T-cell (primary cell): Measurements from ENCODE around the gene REEP2. TPM values are rescaled to one million over a fixed set of nuclear protein-coding genes. Genes with fewer than 3 reads are reported as not detected.

Experiments
- ATAC-seq, 4 experiments: fragments of 200-7000 bp in 3 of 4; fragments of 150-1000 bp in 1 of 4; cut with Tn5 transposase; replicated peaks in 1 of 4; 1 replicate in 3 of 4; 2 replicates in 1 of 4; pipeline ENCODE4 v1.10.0; 2021; ENCODE audit warnings: moderate library complexity in 3 of 4, mild to moderate bottlenecking in 2 of 4, moderate number of reproducible peaks in 1 of 4
- CTCF ChIA-PET, 2 donors: fragments of 300-600 bp; sonication (Branson Sonifier 250); formaldehyde crosslinking; loops; one replicate each; lab custom pipeline; 2022; ENCODE audit warnings: antibody characterized with exemption in 2 of 2; lab: Charles Lee
- POLR2A ChIA-PET, 2 donors: fragments of 300-600 bp; sonication (Branson Sonifier 250); formaldehyde crosslinking; loops; one replicate each; lab custom pipeline; 2022; ENCODE audit warnings: antibody characterized with exemption in 2 of 2; lab: Charles Lee
- DNase-seq, 35 experiments: peaks; one replicate each; pipeline versions ENCODE4 v3.0.0 to v3.0.0-alpha.2; 2013 to 2023
- H3K27ac ChIP-seq: one replicate; pipeline ENCODE4 v1.5.1; 2013; ENCODE audit warnings: low read length
- H3K27me3 ChIP-seq, 2 experiments: replicated peaks in 1 of 2; 1 replicate in 1 of 2; 2 replicates in 1 of 2; pipeline versions ENCODE4 v1.6.1 to v1.7.0; 2013; ENCODE audit warnings: low read length in 1 of 2, mixed read lengths in 1 of 2; ENCODE audit not compliant: control insufficient read depth in 2 of 2, insufficient read depth in 2 of 2; ENCODE audit errors: extremely low read depth in 1 of 2
- H3K36me3 ChIP-seq, 2 donors: 1 replicate in 1 of 2; 2 replicates in 1 of 2; pipeline versions ENCODE4 v1.6.1 to v1.7.0; 2013; ENCODE audit warnings: low read length in 1 of 2; ENCODE audit not compliant: control insufficient read depth in 2 of 2, insufficient read depth in 1 of 2; ENCODE audit errors: extremely low read depth in 1 of 2
- H3K4me1 ChIP-seq, 2 experiments: 1 replicate in 1 of 2; 2 replicates in 1 of 2; pipeline versions ENCODE4 v1.6.1 to v1.7.0; 2013; ENCODE audit warnings: low read length in 2 of 2, mixed read lengths in 1 of 2; ENCODE audit not compliant: insufficient read depth in 2 of 2, control insufficient read depth in 1 of 2; ENCODE audit errors: extremely low read depth in 1 of 2
- H3K4me3 ChIP-seq, 2 donors: 1 replicate in 1 of 2; 2 replicates in 1 of 2; pipeline versions ENCODE4 v1.5.1 to v1.7.0; 2013; ENCODE audit warnings: mild to moderate bottlenecking in 2 of 2, low read length in 1 of 2, moderate library complexity in 1 of 2; ENCODE audit not compliant: control insufficient read depth in 1 of 2; ENCODE audit errors: extremely low read depth in 1 of 2
- H3K9me3 ChIP-seq: 2 replicates; pipeline ENCODE4 v1.7.0; 2013
- H3K27ac Mint-ChIP-seq, 2 donors: one replicate each; pipeline ENCODE4 v1.8.0; 2020 to 2021; ENCODE audit warnings: mild to moderate bottlenecking in 2 of 2, mixed read lengths in 2 of 2
- H3K27me3 Mint-ChIP-seq, 2 donors: one replicate each; pipeline ENCODE4 v1.8.0; 2021 to 2022; ENCODE audit warnings: mixed read lengths in 2 of 2
- H3K36me3 Mint-ChIP-seq: one replicate; pipeline ENCODE4 v1.8.0; 2021; ENCODE audit warnings: mixed read lengths
- H3K4me1 Mint-ChIP-seq, 3 donors: one replicate each; pipeline ENCODE4 v1.8.0; 2020 to 2022; ENCODE audit warnings: mixed read lengths in 3 of 3, mild to moderate bottlenecking in 1 of 3
- H3K4me3 Mint-ChIP-seq, 3 donors: one replicate each; pipeline ENCODE4 v1.8.0; 2020 to 2022; ENCODE audit warnings: mild to moderate bottlenecking in 3 of 3, mixed read lengths in 3 of 3, moderate library complexity in 3 of 3
- H3K9me3 Mint-ChIP-seq, 3 donors: one replicate each; pipeline ENCODE4 v1.8.0; 2020 to 2022; ENCODE audit warnings: mixed read lengths in 3 of 3
- WGBS: methylation state at CpG from one replicate; pipeline ENCODE4 v1.1.5; 2013; ENCODE audit warnings: missing lambda C conversion rate; ENCODE audit not compliant: insufficient coverage; 5-methylcytosine and 5-hydroxymethylcytosine counted together
- total RNA-seq, 35 experiments: library from RNA in 6 of 35; stranded (reverse) in 6 of 35; fragments of 120-200 nt in 1 of 35; gene quantifications; one replicate each; pipeline versions ENCODE4 v1.2.1 to v1.2.4 and lab custom pipeline; 2013 to 2026

Gene REEP2
- total RNA-seq, 5 donors from 2014 or later (not counting 1 experiment from before 2014, with no cell fraction given), result 0.18 to 0.61 (median 0.42) TPM

DNA sequence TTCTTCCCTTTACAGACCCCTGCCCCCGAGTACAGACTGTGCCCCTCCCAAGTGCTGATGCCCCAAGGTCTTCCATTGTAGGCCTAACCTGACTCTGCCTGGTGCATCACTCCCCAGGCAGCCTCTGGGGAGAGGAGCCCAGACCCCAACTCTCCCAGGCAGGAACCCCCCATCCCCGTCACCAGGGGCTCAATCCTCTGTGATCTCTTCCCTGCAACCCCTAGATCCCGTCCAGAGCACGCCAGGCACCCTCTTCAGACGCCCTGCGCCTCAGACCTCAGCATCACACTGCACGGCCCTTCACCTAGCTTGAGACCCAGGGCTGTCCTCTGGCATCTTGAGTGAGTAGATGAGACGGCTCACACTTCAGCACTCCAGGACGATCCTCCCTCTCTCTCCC lies 20.0 kb downstream of the REEP2 start:
- peak overlapping the region; percentile 87 to 96 for H3K27ac Mint-ChIP-seq
- peaks cover 0 to 4% of the 10 kb centered on the region in 2 donors for H3K36me3 ChIP-seq
- H3K4me3 ChIP-seq, result no peak overlapping the region
- DNase-seq, result no peak
- WGBS, result 80% methylated on average over 8 of the region's 9 CpGs
- CTCF ChIA-PET, result interaction anchor here in 1 of 2 donors (0.6 kb wide), 1 partner anchor 34 kb away, joined by 6 read pairs; no protein-coding TSS in a partner anchor
- POLR2A ChIA-PET, result interaction anchor here in 1 of 2 donors (0.5 kb wide), 1 partner anchor 884 kb away, joined by 3 read pairs; no protein-coding TSS in a partner anchor
- peak overlapping the region; percentile 65 for H3K27ac ChIP-seq
- H3K9me3 Mint-ChIP-seq, result no peaks in the 10 kb centered on the region
- peak overlapping the region in 2 of 3 donors; percentile 36 to 71 for H3K4me3 Mint-ChIP-seq
- H3K4me1 Mint-ChIP-seq, result peaks cover 34 to 42% (median 37%) of the 10 kb centered on the region in 3 donors
- no peaks in the 10 kb centered on the region for H3K27me3 Mint-ChIP-seq
- H3K9me3 ChIP-seq, result no peaks in the 10 kb centered on the region
- no peak for ATAC-seq
- peaks cover 0 to 7% of the 10 kb centered on the region in 2 experiments for H3K27me3 ChIP-seq
- H3K4me1 ChIP-seq, result peaks cover 25 to 46% of the 10 kb centered on the region in 2 experiments
- no peaks in the 10 kb centered on the region for H3K36me3 Mint-ChIP-seq

DNA sequence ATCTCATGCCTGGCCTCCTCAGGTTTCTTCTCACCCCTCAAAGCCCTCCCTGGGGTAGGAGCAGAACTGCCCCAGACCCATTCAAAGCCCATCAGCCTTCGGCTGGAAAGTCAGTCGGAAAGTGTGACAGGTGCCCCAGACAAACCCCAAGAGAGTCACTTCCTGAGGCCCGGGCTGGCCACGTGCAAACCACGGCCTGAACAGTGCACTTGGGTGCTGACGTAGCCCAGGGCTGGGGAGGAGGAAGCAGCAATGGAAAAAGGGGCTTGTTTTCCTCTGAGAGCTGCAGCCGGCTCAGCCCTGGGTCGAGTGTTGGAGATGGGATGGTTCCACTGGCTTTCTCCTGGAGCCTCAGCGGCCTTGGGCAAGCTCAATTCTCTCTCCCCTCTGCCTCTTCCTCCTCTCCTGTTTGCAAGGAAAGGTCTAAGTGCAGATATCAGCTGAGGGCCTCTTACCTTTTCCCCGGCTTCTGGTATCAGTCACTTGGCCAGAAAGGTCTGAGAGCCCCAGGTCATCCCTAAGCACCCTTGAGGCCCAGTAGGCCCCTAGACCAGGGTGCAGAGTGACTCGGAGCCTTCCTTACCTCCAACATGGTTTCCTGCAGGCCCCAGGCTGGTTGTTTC lies 20.6 kb downstream of the REEP2 start:
- Mint-ChIP-seq H3K4me3 (peak overlapping the region; percentile 29 to 71 (median 36)), H3K27me3 (no peaks in the 10 kb centered on the region), H3K4me1 (peaks cover 34 to 42% (median 37%) of the 10 kb centered on the region in 3 donors), H3K36me3 (no peaks in the 10 kb centered on the region), H3K9me3 (no peaks in the 10 kb centered on the region), H3K27ac (peak overlapping the region; percentile 87 to 96)
- Histone ChIP-seq H3K4me1 (peaks cover 25 to 50% of the 10 kb centered on the region in 2 experiments), H3K4me3 (no peak overlapping the region), H3K27ac (peak overlapping the region; percentile 65), H3K9me3 (no peaks in the 10 kb centered on the region), H3K27me3 (peaks cover 0 to 6% of the 10 kb centered on the region in 2 experiments), H3K36me3 (peaks cover 0 to 4% of the 10 kb centered on the region in 2 donors)
- ChIA-PET POLR2A (interaction anchor here in 1 of 2 donors (0.5 kb wide), 1 partner anchor 883 kb away, joined by 3 read pairs; no protein-coding TSS in a partner anchor), CTCF (interaction anchor here in 1 of 2 donors (0.6 kb wide), 1 partner anchor 294 kb away, joined by 6 read pairs; no protein-coding TSS in a partner anchor)
- DNase-seq (peak; percentile 39 to 86 (median 69)), ATAC-seq (peak; percentile 44 to 60 (median 52))
- 18% methylated on average over 5 of the region's 11 CpGs for WGBS

DNA sequence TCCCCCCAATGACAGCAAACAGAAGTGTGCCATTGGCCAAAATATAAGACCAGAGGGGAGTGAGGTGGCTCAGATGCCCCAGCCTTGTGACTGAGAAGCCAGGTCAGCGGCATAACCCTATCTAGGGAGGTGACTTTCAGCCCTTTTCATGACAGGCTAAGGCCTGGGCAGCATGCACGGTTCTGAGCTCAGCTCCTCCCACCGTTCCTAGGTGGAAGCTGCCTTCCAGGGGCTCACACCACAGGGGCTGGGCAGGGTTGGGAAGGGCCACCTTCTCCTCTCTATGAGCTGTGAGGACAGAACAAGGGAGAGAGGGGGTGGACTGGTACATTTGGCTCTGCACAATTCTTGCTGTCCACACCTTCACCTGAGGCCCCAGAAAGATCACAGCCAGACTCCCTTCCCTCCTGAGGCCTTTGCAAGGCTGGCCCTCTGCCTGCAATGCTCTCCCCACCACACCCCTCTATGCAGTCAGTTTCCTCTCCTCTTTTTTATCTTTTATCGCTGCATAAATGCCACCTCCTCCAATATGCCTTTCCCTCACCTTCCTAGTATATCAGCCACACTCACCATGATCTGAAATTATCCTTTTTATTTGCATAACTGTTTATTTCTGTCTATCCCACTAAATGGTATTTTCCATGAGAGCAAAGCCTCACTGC lies 21.3 kb downstream of the REEP2 start:
- Histone ChIP-seq H3K27me3 (peaks cover 0 to 6% of the 10 kb centered on the region in 2 experiments), H3K27ac (peak overlapping the region; percentile 65), H3K36me3 (peaks cover 0 to 4% of the 10 kb centered on the region in 2 donors), H3K9me3 (no peaks in the 10 kb centered on the region), H3K4me3 (no peak overlapping the region), H3K4me1 (peaks cover 25 to 52% of the 10 kb centered on the region in 2 experiments)
- Mint-ChIP-seq H3K4me1 (peaks cover 34 to 42% (median 37%) of the 10 kb centered on the region in 3 donors), H3K4me3 (peak overlapping the region in 1 of 3 donors; percentile 71), H3K27ac (peak overlapping the region; percentile 45 to 96), H3K27me3 (no peaks in the 10 kb centered on the region), H3K36me3 (no peaks in the 10 kb centered on the region), H3K9me3 (no peaks in the 10 kb centered on the region)
- 77% methylated on average over 4 of the region's 4 CpGs for WGBS
- ATAC-seq (no peak), DNase-seq (no peak)
- ChIA-PET CTCF (interaction anchor here in 1 of 2 donors (0.6 kb wide), 1 partner anchor 295 kb away, joined by 6 read pairs; no protein-coding TSS in a partner anchor), POLR2A (no interaction called here)

DNA sequence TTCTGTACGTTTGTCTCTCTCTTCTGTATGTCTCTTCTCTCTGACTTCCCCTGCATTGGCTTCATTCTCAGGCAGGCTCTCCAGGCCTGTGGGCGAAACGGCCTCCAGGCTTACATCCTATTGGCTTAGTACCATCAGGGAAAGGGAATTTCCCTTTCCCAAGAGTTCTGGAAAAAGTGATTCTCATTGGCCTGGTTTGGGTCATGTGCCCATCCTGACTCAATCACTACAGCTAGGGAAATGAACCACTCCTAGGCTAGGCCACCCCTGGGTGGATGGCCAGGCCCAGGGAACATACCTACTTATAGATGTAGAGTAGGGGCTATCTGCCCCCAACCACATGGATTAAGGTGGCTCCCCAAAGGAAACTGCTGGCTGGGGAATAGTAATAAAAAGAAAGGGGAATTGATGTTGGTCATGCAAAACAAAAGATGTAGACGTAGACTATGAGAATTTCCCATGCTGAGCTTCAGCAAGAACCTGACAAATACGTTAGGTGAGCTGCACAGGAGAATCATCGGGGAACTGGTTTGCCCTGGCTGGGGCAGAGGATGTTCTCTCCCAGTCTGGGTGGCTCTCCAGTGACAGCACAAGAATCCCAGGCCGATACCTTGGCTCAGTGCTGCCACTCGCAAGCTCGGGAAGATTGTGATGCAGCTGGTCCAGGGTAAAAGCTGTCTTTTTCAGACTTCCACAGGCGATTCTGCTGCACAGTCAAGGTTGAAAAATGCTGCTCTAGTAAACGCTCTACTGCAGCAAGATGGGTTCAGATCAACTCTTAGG lies 22.7 kb downstream of the REEP2 start:
- Histone ChIP-seq H3K4me1 (peaks cover 30 to 61% of the 10 kb centered on the region in 2 experiments), H3K27me3 (peaks cover 0 to 10% of the 10 kb centered on the region in 2 experiments), H3K4me3 (no peak overlapping the region), H3K27ac (no peak overlapping the region), H3K36me3 (no peaks in the 10 kb centered on the region), H3K9me3 (no peaks in the 10 kb centered on the region)
- ChIA-PET POLR2A (interaction anchor here in 1 of 2 donors (0.6 kb wide), 1 partner anchor 52 kb away, joined by 3 read pairs; no protein-coding TSS in a partner anchor), CTCF (interaction anchor here (0.9 to 2.7 kb wide), 4 partner anchors 11 to 86 kb away, joined by 3 to 11 read pairs (median 4); no protein-coding TSS in a partner anchor)
- 94% methylated on average over 10 of the region's 11 CpGs for WGBS
- H3K4me3 Mint-ChIP-seq, result no peak overlapping the region
- DNase-seq (no peak), ATAC-seq (no peak)
- H3K27me3 Mint-ChIP-seq, result no peaks in the 10 kb centered on the region
- H3K36me3 Mint-ChIP-seq, result no peaks in the 10 kb centered on the region
- peaks cover 37 to 46% (median 42%) of the 10 kb centered on the region in 3 donors for H3K4me1 Mint-ChIP-seq
- H3K9me3 Mint-ChIP-seq, result no peaks in the 10 kb centered on the region
- H3K27ac Mint-ChIP-seq, result no peak overlapping the region

DNA sequence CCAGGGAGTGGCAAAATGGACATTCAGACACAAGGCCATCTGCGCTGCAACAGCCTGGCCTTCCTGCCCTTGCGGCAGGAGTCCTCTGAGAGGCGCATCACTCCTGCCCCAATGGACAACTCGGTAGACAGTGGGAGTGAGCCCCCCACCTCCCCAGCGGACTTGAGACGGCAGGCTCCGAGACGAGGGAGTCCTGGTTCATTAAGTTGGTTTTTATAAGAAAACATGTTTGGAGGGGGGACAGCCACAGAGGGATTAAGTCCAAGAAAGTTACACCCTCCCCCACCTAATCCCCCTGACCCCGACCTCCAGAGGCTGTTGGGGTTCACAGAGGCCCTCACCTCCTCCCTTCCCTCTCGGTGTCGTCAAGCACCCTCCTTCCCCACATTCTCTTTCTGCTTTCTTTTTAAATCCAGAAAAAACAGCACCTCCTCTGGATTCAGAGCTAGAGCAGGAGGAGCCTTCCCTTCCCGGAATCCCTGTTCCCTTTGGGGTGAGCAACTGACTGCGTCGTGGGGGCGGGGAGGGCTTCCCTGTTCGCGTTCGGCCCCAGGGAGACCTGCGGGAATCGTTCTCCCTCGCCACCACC lies 24.7 kb downstream of the REEP2 start:
- CTCF ChIA-PET, result interaction anchor here (0.5 to 2.7 kb wide), 8 partner anchors 8 to 191 kb away, joined by 3 to 19 read pairs (median 4); partner anchors contain the start of gene HSPA9 (in 1 of the 2)
- Mint-ChIP-seq H3K9me3 (no peaks in the 10 kb centered on the region), H3K4me1 (peaks cover 49 to 53% (median 51%) of the 10 kb centered on the region in 3 donors), H3K27ac (peak overlapping the region; percentile 88 to 90), H3K36me3 (peaks cover 9% of the 10 kb centered on the region), H3K27me3 (no peaks in the 10 kb centered on the region), H3K4me3 (peak overlapping the region; percentile 82 to 88 (median 83))
- 44% methylated on average over 6 of the region's 21 CpGs for WGBS
- Histone ChIP-seq H3K36me3 (peaks cover 0 to 3% of the 10 kb centered on the region in 2 donors), H3K27ac (peak overlapping the region; percentile 97), H3K4me3 (peak overlapping the region; percentile 65 to 96), H3K9me3 (no peaks in the 10 kb centered on the region), H3K27me3 (peaks cover 0 to 6% of the 10 kb centered on the region in 2 experiments), H3K4me1 (peaks cover 32 to 67% of the 10 kb centered on the region in 2 experiments)
- no peak for ATAC-seq
- POLR2A ChIA-PET, result interaction anchor here (0.6 to 1.9 kb wide), 4 partner anchors 29 to 902 kb away, joined by 6 to 12 read pairs (median 10); partner anchors contain the start of gene ETF1 (in 1 of the 2)
- DNase-seq, result no peak
